ENCODE data around the gene KNDC1. TPM values are rescaled to one million over a fixed set of nuclear protein-coding genes. Genes with fewer than 3 reads are reported as not detected.

The KNDC1 gene
- total RNA-seq, 1 donor from 2014 or later: 0.55 TPM

GRCh38 chr10:133183646-133184378, 23.8 kb downstream of the KNDC1 start:
- no peak for TF ChIP-seq CTCF (IDR thresholded peaks at IDR 0.05)
- Mint-ChIP-seq H3K4me1 (ENCODE audit: low read depth) (no peaks in the 10 kb centered on the region), H3K4me3 (ENCODE audit: unreplicated experiment) (no peak overlapping the region), H3K27me3 (ENCODE audit: low read depth) (peaks cover 36% of the 10 kb centered on the region), H3K9me3 (ENCODE audit: low read depth) (no peaks in the 10 kb centered on the region), H3K27ac (ENCODE audit: unreplicated experiment) (no peak overlapping the region), H3K36me3 (ENCODE audit: low read depth) (no peaks in the 10 kb centered on the region)
- no peak for DNase-seq (ENCODE audit: low spot score)

- H3K4me3 Mint-ChIP-seq (ENCODE audit: unreplicated experiment): no peak overlapping the region
Observed at GRCh38 chr10:133184591-133185244, 24.7 kb downstream of the KNDC1 start.

GRCh38 chr10:133185421-133185820, 25.4 kb downstream of the KNDC1 start:
- Mint-ChIP-seq H3K9me3 (ENCODE audit: low read depth) (no peaks in the 10 kb centered on the region), H3K36me3 (ENCODE audit: low read depth) (no peaks in the 10 kb centered on the region), H3K4me1 (ENCODE audit: low read depth) (no peaks in the 10 kb centered on the region), H3K4me3 (ENCODE audit: unreplicated experiment) (no peak overlapping the region), H3K27me3 (ENCODE audit: low read depth) (peaks cover 36% of the 10 kb centered on the region), H3K27ac (ENCODE audit: unreplicated experiment) (no peak overlapping the region)
- no peak for TF ChIP-seq CTCF (IDR thresholded peaks at IDR 0.05)
- DNase-seq (ENCODE audit: low spot score): peak; percentile 34

More at GRCh38 chr10:133184591-133185244, 24.7 kb downstream of the KNDC1 start:
- Mint-ChIP-seq H3K27me3 (ENCODE audit: low read depth) (peaks cover 39% of the 10 kb centered on the region), H3K4me1 (ENCODE audit: low read depth) (no peaks in the 10 kb centered on the region), H3K27ac (ENCODE audit: unreplicated experiment) (peak overlapping the region; percentile 30), H3K36me3 (ENCODE audit: low read depth) (no peaks in the 10 kb centered on the region), H3K9me3 (ENCODE audit: low read depth) (no peaks in the 10 kb centered on the region)
- DNase-seq (ENCODE audit: low spot score): no peak
- no peak for TF ChIP-seq CTCF (IDR thresholded peaks at IDR 0.05)

GRCh38 chr10:133185916-133186315, 25.9 kb downstream of the KNDC1 start:
- Mint-ChIP-seq H3K4me1 (ENCODE audit: low read depth) (no peaks in the 10 kb centered on the region), H3K27ac (ENCODE audit: unreplicated experiment) (no peak overlapping the region), H3K27me3 (ENCODE audit: low read depth) (peaks cover 35% of the 10 kb centered on the region), H3K9me3 (ENCODE audit: low read depth) (no peaks in the 10 kb centered on the region), H3K4me3 (ENCODE audit: unreplicated experiment) (no peak overlapping the region), H3K36me3 (ENCODE audit: low read depth) (no peaks in the 10 kb centered on the region)
- no peak for DNase-seq (ENCODE audit: low spot score)
- TF ChIP-seq CTCF (IDR thresholded peaks at IDR 0.05): no peak

DNA sequence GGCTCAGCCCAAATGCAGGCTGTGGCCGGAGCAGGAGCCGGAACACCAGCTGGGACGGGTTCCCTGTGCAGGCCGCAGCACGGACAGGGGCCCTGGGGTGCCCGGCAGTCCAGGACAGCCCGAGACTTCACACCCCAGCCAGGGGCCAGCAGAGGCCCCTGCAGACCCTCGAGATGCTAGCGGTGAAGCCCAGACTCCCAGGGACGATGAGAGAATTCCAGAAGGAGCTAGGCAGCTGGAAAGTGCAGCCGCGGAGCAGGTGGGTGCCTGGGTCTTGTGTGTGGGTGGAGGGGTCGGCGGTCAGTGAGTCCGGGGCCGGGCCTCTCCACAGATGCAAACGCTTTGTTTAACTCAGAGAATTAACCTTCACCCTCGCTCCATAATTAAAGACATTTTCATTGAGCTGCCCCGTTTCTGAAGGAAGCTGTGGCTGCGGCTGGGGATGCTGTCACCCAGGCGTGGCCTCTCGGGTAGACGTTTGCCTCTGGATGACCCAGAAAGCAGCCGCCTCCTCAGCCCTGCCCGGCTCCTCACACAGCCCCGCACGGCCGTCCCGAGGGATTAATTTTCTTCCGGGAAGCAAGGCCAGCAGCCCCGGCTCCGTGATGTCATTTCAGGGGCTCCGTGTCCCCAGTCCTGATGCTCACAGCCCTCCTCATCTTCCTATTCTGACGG, 26.5 kb downstream of the KNDC1 start:
- H3K36me3 Mint-ChIP-seq (ENCODE audit: low read depth): no peaks in the 10 kb centered on the region
- no peaks in the 10 kb centered on the region for H3K9me3 Mint-ChIP-seq (ENCODE audit: low read depth)
- peaks cover 31% of the 10 kb centered on the region for H3K27me3 Mint-ChIP-seq (ENCODE audit: low read depth)
- H3K4me1 Mint-ChIP-seq (ENCODE audit: low read depth): no peaks in the 10 kb centered on the region
- no peak for DNase-seq (ENCODE audit: low spot score)
- no peak overlapping the region for H3K27ac Mint-ChIP-seq (ENCODE audit: unreplicated experiment)
- no peak overlapping the region for H3K4me3 Mint-ChIP-seq (ENCODE audit: unreplicated experiment)
- no peak for TF ChIP-seq CTCF (IDR thresholded peaks at IDR 0.05)

All from chondrocyte (in vitro differentiated cells).